ENCODE data around the gene PHGDH. TPM values are rescaled to one million over a fixed set of nuclear protein-coding genes. Genes with fewer than 3 reads are reported as not detected.

PHGDH gene
- total and polyA plus RNA-seq, 2 donors (not counting 3 experiments of a cell fraction or from before 2014, with no cell fraction given) = 37.9 to 120 TPM

GRCh38 chr1:119747451-119747850, 35.7 kb downstream of the PHGDH start:
- no peaks in the 10 kb centered on the region for H3K36me3 ChIP-seq (ENCODE audit: control insufficient read depth in 2 of 2, extremely low read depth in 1 of 2, insufficient read depth in 2 of 2, low read length in 2 of 2)
- H3K27ac ChIP-seq (ENCODE audit: insufficient read depth, low read depth, low read length) = no peak overlapping the region
- H3K4me3 ChIP-seq (replicated peaks in 1 of 3; ENCODE audit: insufficient read depth in 1 of 3, low read depth in 1 of 3, low read length in 3 of 3) = no peak overlapping the region
- no peak overlapping the region for H2AFZ ChIP-seq (ENCODE audit: low read depth, low read length)
- DNase-seq (ENCODE audit: low read depth, low spot score) (no peak), FAIRE-seq (no peak)
- ChIA-PET POLR2A (no interaction called here), CTCF (interaction anchor here (0.9 to 1.9 kb wide), 2 partner anchors 9 to 10 kb away, joined by 3 to 7 read pairs; no protein-coding TSS in a partner anchor)
- H3K9me3 ChIP-seq (replicated peaks; ENCODE audit: control insufficient read depth, insufficient read depth, low read length) = no peaks in the 10 kb centered on the region
- TF ChIP-seq, protein P1, sequence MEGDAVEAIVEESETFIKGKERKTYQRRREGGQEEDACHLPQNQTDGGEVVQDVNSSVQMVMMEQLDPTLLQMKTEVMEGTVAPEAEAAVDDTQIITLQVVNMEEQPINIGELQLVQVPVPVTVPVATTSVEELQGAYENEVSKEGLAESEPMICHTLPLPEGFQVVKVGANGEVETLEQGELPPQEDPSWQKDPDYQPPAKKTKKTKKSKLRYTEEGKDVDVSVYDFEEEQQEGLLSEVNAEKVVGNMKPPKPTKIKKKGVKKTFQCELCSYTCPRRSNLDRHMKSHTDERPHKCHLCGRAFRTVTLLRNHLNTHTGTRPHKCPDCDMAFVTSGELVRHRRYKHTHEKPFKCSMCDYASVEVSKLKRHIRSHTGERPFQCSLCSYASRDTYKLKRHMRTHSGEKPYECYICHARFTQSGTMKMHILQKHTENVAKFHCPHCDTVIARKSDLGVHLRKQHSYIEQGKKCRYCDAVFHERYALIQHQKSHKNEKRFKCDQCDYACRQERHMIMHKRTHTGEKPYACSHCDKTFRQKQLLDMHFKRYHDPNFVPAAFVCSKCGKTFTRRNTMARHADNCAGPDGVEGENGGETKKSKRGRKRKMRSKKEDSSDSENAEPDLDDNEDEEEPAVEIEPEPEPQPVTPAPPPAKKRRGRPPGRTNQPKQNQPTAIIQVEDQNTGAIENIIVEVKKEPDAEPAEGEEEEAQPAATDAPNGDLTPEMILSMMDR (IDR thresholded peaks at IDR 0.05; ENCODE audit: extremely low read depth in 1 of 2, insufficient read depth in 1 of 2, low read depth in 1 of 2, low read length in 2 of 2) = no peak
- TF ChIP-seq EZH2 (IDR thresholded peaks at IDR 0.05; ENCODE audit: borderline replicate concordance, low read depth, low read length, severe bottlenecking) = no peak
- TF ChIP-seq POLR2AphosphoS5 (IDR thresholded peaks at IDR 0.05; ENCODE audit: insufficient read depth, low read depth, low read length) = no peak
- no peak for TF ChIP-seq FOS (IDR thresholded peaks at IDR 0.05; ENCODE audit: borderline replicate concordance, insufficient read depth, low read length)
- no peak for TF ChIP-seq MYC (IDR thresholded peaks at IDR 0.05; ENCODE audit: low read depth, low read length)
- no peak for TF ChIP-seq JUN (IDR thresholded peaks at IDR 0.05; ENCODE audit: borderline replicate concordance, insufficient read depth, insufficient read length, low read depth)
- TF ChIP-seq POLR2A (IDR thresholded peaks at IDR 0.05; ENCODE audit: low read depth, low read length) = no peak
- TF ChIP-seq MAX (IDR thresholded peaks at IDR 0.05; ENCODE audit: insufficient read depth, insufficient read length) = no peak
- no peak for TF ChIP-seq GATA2 (IDR thresholded peaks at IDR 0.05; ENCODE audit: insufficient read depth, insufficient read length, low read depth, low read length)
- intact Hi-C loops (cut with micrococcal nuclease) = no loop called here
- no peaks in the 10 kb centered on the region for H3K9me1 ChIP-seq (replicated peaks; ENCODE audit: control insufficient read depth, extremely low read depth, insufficient read depth, low read length)
- no peaks in the 10 kb centered on the region for H3K79me2 ChIP-seq (ENCODE audit: control insufficient read depth, insufficient read depth, low read length)
- H3K27me3 ChIP-seq (ENCODE audit: control insufficient read depth in 2 of 2, insufficient read depth in 2 of 2, low read length in 2 of 2) = peaks cover 5 to 21% of the 10 kb centered on the region in 2 experiments
- no peak overlapping the region for H3K4me2 ChIP-seq (ENCODE audit: insufficient read depth, low read length)
- H3K9ac ChIP-seq (replicated peaks; ENCODE audit: extremely low read depth, insufficient read depth, low read length) = no peak overlapping the region
- H4K20me1 ChIP-seq (replicated peaks; ENCODE audit: control insufficient read depth, extremely low read depth, insufficient read depth, low read length) = no peaks in the 10 kb centered on the region
- H3K4me1 ChIP-seq (ENCODE audit: control insufficient read depth, extremely low read depth, insufficient read depth, low read length) = no peaks in the 10 kb centered on the region
- dilution Hi-C loops (cut with MboI; ENCODE audit: extremely low pct_ligation_motif_present, low sequenced_read_pairs) = no loop called here
- BruUV-seq (replicated peaks) = no TSS peak
